ENCODE measurements around the gene TUFT1. TPM values are rescaled to one million over a fixed set of nuclear protein-coding genes. Genes with fewer than 3 reads are reported as not detected.

Gene TUFT1
- total RNA-seq, 2 experiments from 2014 or later: 7.2 to 9.6 TPM

GRCh38 chr1:151524736-151525135 is 15.4 kb upstream of the TUFT1 start:
- Histone ChIP-seq H3K4me3 (ENCODE audit: low read length) (no peak overlapping the region), H3K27me3 (ENCODE audit: control insufficient read depth in 1 of 2, insufficient read depth in 2 of 2, low read length in 2 of 2) (no peaks in the 10 kb centered on the region), H3K9me3 (ENCODE audit: control insufficient read depth in 1 of 2, insufficient read depth in 1 of 2, low read length in 2 of 2) (no peaks in the 10 kb centered on the region), H3K4me1 (ENCODE audit: insufficient read depth, low read length) (no peaks in the 10 kb centered on the region), H3K36me3 (ENCODE audit: insufficient read depth, low read length) (no peaks in the 10 kb centered on the region), H3K27ac (ENCODE audit: low read depth in 1 of 2, low read length in 2 of 2) (no peak overlapping the region)
- Mint-ChIP-seq H3K27ac (no peak overlapping the region), H3K4me1 (ENCODE audit: low read depth) (no peaks in the 10 kb centered on the region), H3K9me3 (no peaks in the 10 kb centered on the region), H3K4me3 (no peak overlapping the region), H3K27me3 (no peaks in the 10 kb centered on the region), H3K36me3 (ENCODE audit: low read depth) (no peaks in the 10 kb centered on the region)
- ChIA-PET POLR2A (no interaction called here), CTCF (no interaction called here)
- ATAC-seq (ENCODE audit: poor library complexity) (no peak), DNase-seq (no peak)
- intact Hi-C loops (cut with DNase I, micrococcal nuclease): no loop called here
- TF ChIP-seq, protein P1, sequence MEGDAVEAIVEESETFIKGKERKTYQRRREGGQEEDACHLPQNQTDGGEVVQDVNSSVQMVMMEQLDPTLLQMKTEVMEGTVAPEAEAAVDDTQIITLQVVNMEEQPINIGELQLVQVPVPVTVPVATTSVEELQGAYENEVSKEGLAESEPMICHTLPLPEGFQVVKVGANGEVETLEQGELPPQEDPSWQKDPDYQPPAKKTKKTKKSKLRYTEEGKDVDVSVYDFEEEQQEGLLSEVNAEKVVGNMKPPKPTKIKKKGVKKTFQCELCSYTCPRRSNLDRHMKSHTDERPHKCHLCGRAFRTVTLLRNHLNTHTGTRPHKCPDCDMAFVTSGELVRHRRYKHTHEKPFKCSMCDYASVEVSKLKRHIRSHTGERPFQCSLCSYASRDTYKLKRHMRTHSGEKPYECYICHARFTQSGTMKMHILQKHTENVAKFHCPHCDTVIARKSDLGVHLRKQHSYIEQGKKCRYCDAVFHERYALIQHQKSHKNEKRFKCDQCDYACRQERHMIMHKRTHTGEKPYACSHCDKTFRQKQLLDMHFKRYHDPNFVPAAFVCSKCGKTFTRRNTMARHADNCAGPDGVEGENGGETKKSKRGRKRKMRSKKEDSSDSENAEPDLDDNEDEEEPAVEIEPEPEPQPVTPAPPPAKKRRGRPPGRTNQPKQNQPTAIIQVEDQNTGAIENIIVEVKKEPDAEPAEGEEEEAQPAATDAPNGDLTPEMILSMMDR (IDR thresholded peaks at IDR 0.05): no peak

DNA sequence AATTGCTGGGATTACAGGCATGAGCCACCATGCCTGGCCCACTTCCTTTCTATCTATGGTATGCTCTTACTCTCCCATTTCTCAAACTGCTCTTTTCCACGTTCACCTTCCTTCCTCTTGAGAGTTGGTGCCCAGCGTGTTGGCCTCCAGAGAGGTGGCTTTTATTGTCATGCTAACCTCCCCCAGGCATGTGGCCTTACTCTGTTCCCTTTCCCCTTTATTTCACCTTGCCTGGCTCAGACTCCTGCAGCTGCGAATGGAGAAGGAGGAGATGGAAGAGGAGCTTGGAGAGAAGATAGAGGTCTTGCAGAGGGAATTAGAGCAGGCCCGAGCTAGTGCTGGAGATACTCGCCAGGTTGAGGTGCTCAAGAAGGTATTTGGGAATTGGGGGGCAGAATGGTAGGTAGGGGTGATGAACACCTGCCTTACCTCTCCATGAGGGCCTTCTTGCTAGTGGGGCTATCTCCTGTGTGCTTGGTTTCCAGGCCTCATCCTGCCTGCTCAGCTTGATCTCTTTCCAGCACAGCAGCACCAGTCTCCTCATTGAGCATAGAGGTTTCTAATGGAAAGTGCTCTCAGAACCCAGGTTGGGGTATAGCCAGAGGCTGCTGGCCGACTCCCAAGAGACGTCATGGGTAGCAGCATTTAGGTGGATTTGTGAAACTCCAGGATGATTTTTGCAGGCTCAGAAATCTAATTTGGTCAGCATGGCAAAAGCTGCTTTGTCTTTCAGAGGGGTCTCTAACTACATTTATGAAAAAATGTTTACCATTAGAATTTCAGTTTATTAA is 13.2 kb upstream of the TUFT1 start:
- POLR2A ChIA-PET: no interaction called here
- Mint-ChIP-seq H3K27me3 (no peaks in the 10 kb centered on the region), H3K36me3 (ENCODE audit: low read depth) (no peaks in the 10 kb centered on the region), H3K4me3 (no peak overlapping the region), H3K9me3 (no peaks in the 10 kb centered on the region), H3K27ac (no peak overlapping the region), H3K4me1 (ENCODE audit: low read depth) (no peaks in the 10 kb centered on the region)
- H3K9me3 ChIP-seq (ENCODE audit: control insufficient read depth in 1 of 2, insufficient read depth in 1 of 2, low read length in 2 of 2): no peaks in the 10 kb centered on the region
- H3K27me3 ChIP-seq (ENCODE audit: control insufficient read depth in 1 of 2, insufficient read depth in 2 of 2, low read length in 2 of 2): no peaks in the 10 kb centered on the region
- H3K4me1 ChIP-seq (ENCODE audit: insufficient read depth, low read length): no peaks in the 10 kb centered on the region
- ATAC-seq (ENCODE audit: poor library complexity) (no peak), DNase-seq (no peak)
- intact Hi-C loops (cut with DNase I, micrococcal nuclease): no loop called here
- no peak overlapping the region for H3K27ac ChIP-seq (ENCODE audit: low read depth in 1 of 2, low read length in 2 of 2)
- TF ChIP-seq, protein P1 (IDR thresholded peaks at IDR 0.05): no peak
- CTCF ChIA-PET: no interaction called here
- no peaks in the 10 kb centered on the region for H3K36me3 ChIP-seq (ENCODE audit: insufficient read depth, low read length)
- H3K4me3 ChIP-seq (ENCODE audit: low read length): no peak overlapping the region

DNA sequence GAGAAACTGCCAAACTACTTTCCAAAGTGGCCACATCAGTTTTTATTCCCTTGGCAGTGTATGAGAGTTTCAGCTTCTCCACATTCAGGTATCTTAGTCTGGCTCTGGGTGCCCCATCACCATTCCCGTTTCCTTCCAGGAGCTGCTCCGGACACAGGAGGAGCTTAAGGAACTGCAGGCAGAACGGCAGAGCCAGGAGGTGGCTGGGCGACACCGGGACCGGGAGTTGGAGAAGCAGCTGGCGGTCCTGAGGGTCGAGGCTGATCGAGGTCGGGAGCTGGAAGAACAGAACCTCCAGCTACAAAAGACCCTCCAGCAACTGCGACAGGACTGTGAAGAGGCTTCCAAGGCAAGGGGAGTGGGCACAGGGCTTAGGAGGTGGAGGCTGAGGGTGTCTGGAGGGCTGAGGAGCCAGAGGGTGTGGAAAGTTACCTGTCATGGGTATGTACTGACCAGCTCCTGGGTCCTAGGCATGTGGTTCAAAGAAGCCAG is 10.9 kb upstream of the TUFT1 start:
- intact Hi-C loops (cut with DNase I, micrococcal nuclease): no loop called here
- H3K4me1 Mint-ChIP-seq (ENCODE audit: low read depth): no peaks in the 10 kb centered on the region

More for the DNA sequence above, 10.9 kb upstream of the TUFT1 start:
- Mint-ChIP-seq H3K27ac (no peak overlapping the region), H3K36me3 (ENCODE audit: low read depth) (no peaks in the 10 kb centered on the region), H3K9me3 (no peaks in the 10 kb centered on the region), H3K4me3 (no peak overlapping the region), H3K27me3 (no peaks in the 10 kb centered on the region)
- H3K27me3 ChIP-seq (ENCODE audit: control insufficient read depth in 1 of 2, insufficient read depth in 2 of 2, low read length in 2 of 2): no peaks in the 10 kb centered on the region
- TF ChIP-seq, protein P1 (IDR thresholded peaks at IDR 0.05): no peak
- DNase-seq (no peak), ATAC-seq (ENCODE audit: poor library complexity) (no peak)
- H3K27ac ChIP-seq (ENCODE audit: low read depth in 1 of 2, low read length in 2 of 2): no peak overlapping the region
- ChIA-PET POLR2A (interaction anchor here (0.6 kb wide), 1 partner anchor 781 kb away, joined by 3 read pairs; no protein-coding TSS in a partner anchor), CTCF (no interaction called here)
- no peaks in the 10 kb centered on the region for H3K9me3 ChIP-seq (ENCODE audit: control insufficient read depth in 1 of 2, insufficient read depth in 1 of 2, low read length in 2 of 2)
- no peak overlapping the region for H3K4me3 ChIP-seq (ENCODE audit: low read length)
- no peaks in the 10 kb centered on the region for H3K4me1 ChIP-seq (ENCODE audit: insufficient read depth, low read length)
- H3K36me3 ChIP-seq (ENCODE audit: insufficient read depth, low read length): no peaks in the 10 kb centered on the region
